RWPE1 (cell line): ENCODE results near the gene CYTL1.

Experiments
- CTCF ChIA-PET: fragments of 350-600 bp; sonication (Branson Sonifier 250); formaldehyde crosslinking; extraction: SDS; loops from one replicate; lab custom pipeline; 2021; lab: Yijun Ruan, JAX
- POLR2A ChIA-PET: fragments of 400-600 bp; formaldehyde crosslinking; extraction: SDS; loops from one replicate; lab custom pipeline; 2020; ENCODE audit warnings: antibody characterized with exemption; ENCODE audit not compliant: low non-redundant PET; lab: Yijun Ruan, JAX
- DNase-seq: peaks from one replicate; pipeline ENCODE4 v3.0.0; 2012; ENCODE audit warnings: low spot score
- H3K27ac ChIP-seq: fragments of 450-650 bp; 2 replicates; pipeline ENCODE4 v1.5.1; 2017
- CTCF ChIP-seq: fragments of 450-650 bp; conservative IDR thresholded peaks from 2 replicates; pipeline ENCODE4 v1.5.1; 2017; ENCODE audit warnings: low read depth, mild to moderate bottlenecking

Gene CYTL1

GRCh38 chr4:4995103-4995907 lies 24.0 kb downstream of the CYTL1 start:
- ChIA-PET POLR2A (no interaction called here), CTCF (interaction anchor here (0.6 kb wide), 1 partner anchor 941 kb away, joined by 4 read pairs; no protein-coding TSS in a partner anchor)
- peak; percentile 91 for TF ChIP-seq CTCF
- no peak overlapping the region for H3K27ac ChIP-seq
- DNase-seq, result peak; percentile 54

- no peak for DNase-seq
- POLR2A ChIA-PET, result interaction anchor here (0.6 kb wide), 1 partner anchor 10 kb away, joined by 4 read pairs; no protein-coding TSS in a partner anchor
- no peak overlapping the region for H3K27ac ChIP-seq
- TF ChIP-seq CTCF, result no peak
- CTCF ChIA-PET, result interaction anchor here (0.6 to 0.7 kb wide), 2 partner anchors 9 to 900 kb away, joined by 3 to 7 read pairs; no protein-coding TSS in a partner anchor
Observed at GRCh38 chr4:4994312-4995097, 24.8 kb downstream of the CYTL1 start.

- ChIA-PET POLR2A (no interaction called here), CTCF (no interaction called here)
- DNase-seq, result no peak
- no peak for TF ChIP-seq CTCF
- no peak overlapping the region for H3K27ac ChIP-seq
Observed at GRCh38 chr4:4992833-4993232, 26.4 kb downstream of the CYTL1 start.

GRCh38 chr4:4991541-4992099 lies 27.6 kb downstream of the CYTL1 start:
- H3K27ac ChIP-seq, result no peak overlapping the region
- CTCF ChIA-PET, result no interaction called here
- DNase-seq, result no peak
- no peak for TF ChIP-seq CTCF
- POLR2A ChIA-PET, result no interaction called here

- DNase-seq, result peak; percentile 38
- ChIA-PET CTCF (no interaction called here), POLR2A (no interaction called here)
- TF ChIP-seq CTCF, result no peak
- no peak overlapping the region for H3K27ac ChIP-seq
Observed at GRCh38 chr4:4990857-4991540, 28.3 kb downstream of the CYTL1 start.

GRCh38 chr4:4990329-4990728 lies 28.9 kb downstream of the CYTL1 start:
- no peak overlapping the region for H3K27ac ChIP-seq
- ChIA-PET POLR2A (no interaction called here), CTCF (no interaction called here)
- TF ChIP-seq CTCF, result no peak
- DNase-seq, result no peak
